ENCODE data around the gene OCA2.

GRCh38 chr15:27939246-27939645, 159.9 kb downstream of the OCA2 start:
- TF ChIP-seq TAF1 (IDR thresholded peaks at IDR 0.05; ENCODE audit: low read depth) (no peak), EGR1 (IDR thresholded peaks at IDR 0.05) (no peak), TEAD4 (IDR thresholded peaks at IDR 0.05) (no peak), RAD21 (IDR thresholded peaks at IDR 0.05; ENCODE audit: low read depth) (no peak), CEBPB (IDR thresholded peaks at IDR 0.05) (no peak), EP300 (IDR thresholded peaks at IDR 0.05; ENCODE audit: borderline replicate concordance) (no peak), ZBTB7A (IDR thresholded peaks at IDR 0.05; ENCODE audit: low read depth) (no peak), FOXM1 (IDR thresholded peaks at IDR 0.05; ENCODE audit: borderline replicate concordance, low read depth) (no peak)
- TF ChIP-seq, protein P1, sequence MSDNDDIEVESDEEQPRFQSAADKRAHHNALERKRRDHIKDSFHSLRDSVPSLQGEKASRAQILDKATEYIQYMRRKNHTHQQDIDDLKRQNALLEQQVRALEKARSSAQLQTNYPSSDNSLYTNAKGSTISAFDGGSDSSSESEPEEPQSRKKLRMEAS (IDR thresholded peaks at IDR 0.05), result no peak
- TF ChIP-seq, protein P2, sequence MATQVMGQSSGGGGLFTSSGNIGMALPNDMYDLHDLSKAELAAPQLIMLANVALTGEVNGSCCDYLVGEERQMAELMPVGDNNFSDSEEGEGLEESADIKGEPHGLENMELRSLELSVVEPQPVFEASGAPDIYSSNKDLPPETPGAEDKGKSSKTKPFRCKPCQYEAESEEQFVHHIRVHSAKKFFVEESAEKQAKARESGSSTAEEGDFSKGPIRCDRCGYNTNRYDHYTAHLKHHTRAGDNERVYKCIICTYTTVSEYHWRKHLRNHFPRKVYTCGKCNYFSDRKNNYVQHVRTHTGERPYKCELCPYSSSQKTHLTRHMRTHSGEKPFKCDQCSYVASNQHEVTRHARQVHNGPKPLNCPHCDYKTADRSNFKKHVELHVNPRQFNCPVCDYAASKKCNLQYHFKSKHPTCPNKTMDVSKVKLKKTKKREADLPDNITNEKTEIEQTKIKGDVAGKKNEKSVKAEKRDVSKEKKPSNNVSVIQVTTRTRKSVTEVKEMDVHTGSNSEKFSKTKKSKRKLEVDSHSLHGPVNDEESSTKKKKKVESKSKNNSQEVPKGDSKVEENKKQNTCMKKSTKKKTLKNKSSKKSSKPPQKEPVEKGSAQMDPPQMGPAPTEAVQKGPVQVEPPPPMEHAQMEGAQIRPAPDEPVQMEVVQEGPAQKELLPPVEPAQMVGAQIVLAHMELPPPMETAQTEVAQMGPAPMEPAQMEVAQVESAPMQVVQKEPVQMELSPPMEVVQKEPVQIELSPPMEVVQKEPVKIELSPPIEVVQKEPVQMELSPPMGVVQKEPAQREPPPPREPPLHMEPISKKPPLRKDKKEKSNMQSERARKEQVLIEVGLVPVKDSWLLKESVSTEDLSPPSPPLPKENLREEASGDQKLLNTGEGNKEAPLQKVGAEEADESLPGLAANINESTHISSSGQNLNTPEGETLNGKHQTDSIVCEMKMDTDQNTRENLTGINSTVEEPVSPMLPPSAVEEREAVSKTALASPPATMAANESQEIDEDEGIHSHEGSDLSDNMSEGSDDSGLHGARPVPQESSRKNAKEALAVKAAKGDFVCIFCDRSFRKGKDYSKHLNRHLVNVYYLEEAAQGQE (IDR thresholded peaks at IDR 0.05; ENCODE audit: low read depth), result no peak
